Esophagus muscularis mucosa (tissue), 3 donors: ENCODE results near the gene RAB6D.
"Not testable (repeated sequence)": the region's sequence is repeated elsewhere in the genome, so short reads cannot be mapped to it uniquely, and the experiment has no call there.

Experiments
- POLR2A ChIP-seq: fragments of 450-650 bp; IDR thresholded peaks from one replicate; pipeline ENCODE4 v1.6.1; 2017; ENCODE audit warnings: antibody characterized with exemption, moderate library complexity, mild to moderate bottlenecking, low read depth
- POLR2AphosphoS5 ChIP-seq, 2 donors: sonication (generic); formaldehyde crosslinking; IDR thresholded peaks; one replicate each; pipeline ENCODE4 v1.6.1; 2017; ENCODE audit warnings: antibody characterized with exemption in 2 of 2
- TF ChIP-seq, protein P1 (sequence below), 3 experiments: fragments of 200-600 bp in 2 of 3; fragments of 450-650 bp in 1 of 3; sonication (generic) in 2 of 3; IDR thresholded peaks; one replicate each; pipeline ENCODE4 v1.5.1; 2017 to 2019; ENCODE audit warnings: antibody characterized with exemption in 3 of 3, mild to moderate bottlenecking in 2 of 3, moderate library complexity in 1 of 3

- TF ChIP-seq, protein P1, sequence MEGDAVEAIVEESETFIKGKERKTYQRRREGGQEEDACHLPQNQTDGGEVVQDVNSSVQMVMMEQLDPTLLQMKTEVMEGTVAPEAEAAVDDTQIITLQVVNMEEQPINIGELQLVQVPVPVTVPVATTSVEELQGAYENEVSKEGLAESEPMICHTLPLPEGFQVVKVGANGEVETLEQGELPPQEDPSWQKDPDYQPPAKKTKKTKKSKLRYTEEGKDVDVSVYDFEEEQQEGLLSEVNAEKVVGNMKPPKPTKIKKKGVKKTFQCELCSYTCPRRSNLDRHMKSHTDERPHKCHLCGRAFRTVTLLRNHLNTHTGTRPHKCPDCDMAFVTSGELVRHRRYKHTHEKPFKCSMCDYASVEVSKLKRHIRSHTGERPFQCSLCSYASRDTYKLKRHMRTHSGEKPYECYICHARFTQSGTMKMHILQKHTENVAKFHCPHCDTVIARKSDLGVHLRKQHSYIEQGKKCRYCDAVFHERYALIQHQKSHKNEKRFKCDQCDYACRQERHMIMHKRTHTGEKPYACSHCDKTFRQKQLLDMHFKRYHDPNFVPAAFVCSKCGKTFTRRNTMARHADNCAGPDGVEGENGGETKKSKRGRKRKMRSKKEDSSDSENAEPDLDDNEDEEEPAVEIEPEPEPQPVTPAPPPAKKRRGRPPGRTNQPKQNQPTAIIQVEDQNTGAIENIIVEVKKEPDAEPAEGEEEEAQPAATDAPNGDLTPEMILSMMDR (IDR thresholded peaks at IDR 0.05), result not testable (repeated sequence)
- not testable (repeated sequence) for TF ChIP-seq POLR2A; POLR2AphosphoS5 (IDR thresholded peaks at IDR 0.05)
Observed at GRCh38 chr2:131391471-131391870, 27.5 kb upstream of the RAB6D start.
